NCI-H226 (cell line): ENCODE results near the gene CLEC2B.

ENCODE experiments used
- DNase-seq: peaks from one replicate; pipeline ENCODE4 v3.0.0-alpha.2; 2015

The CLEC2B gene

GRCh38 chr12:9806714-9807113, 62.4 kb downstream of the CLEC2B start:
- no peak for DNase-seq

DNA sequence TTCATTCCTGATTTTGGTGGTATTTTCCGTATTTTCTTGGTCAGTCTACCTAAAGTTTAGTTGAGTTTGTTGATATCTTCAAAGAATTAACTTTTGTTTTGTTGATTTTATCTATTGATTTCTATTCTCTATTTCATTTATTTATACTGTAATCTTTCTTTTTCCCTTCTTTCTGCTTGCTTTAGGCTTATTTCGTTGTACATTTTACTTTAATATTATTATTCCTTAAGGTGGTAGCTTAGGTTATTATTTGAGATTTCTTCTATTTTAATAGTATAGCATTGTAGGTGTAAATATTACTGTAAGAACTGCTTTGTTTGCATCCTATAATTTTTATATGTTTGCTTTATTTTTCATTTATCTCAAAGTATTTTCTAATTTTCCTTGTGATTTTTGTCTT, 63.3 kb downstream of the CLEC2B start:
- no peak for DNase-seq
